Heart right ventricle (tissue), 16 donors: ENCODE results near the gene ITPRIPL2. TPM values are rescaled to one million over a fixed set of nuclear protein-coding genes. Genes with fewer than 3 reads are reported as not detected.

Experiments used
- ATAC-seq, 8 donors: fragments of 200-7000 bp; cut with Tn5 transposase; one replicate each; pipeline ENCODE4 v1.9.1; 2020; ENCODE audit warnings: mild to moderate bottlenecking in 8 of 8, moderate library complexity in 8 of 8, moderate number of reproducible peaks in 1 of 8
- DNase-seq, 2 donors: peaks; one replicate each; pipeline ENCODE4 v3.0.0-alpha.2; 2020
- H3K27ac ChIP-seq, 10 donors: fragments of 200-600 bp; sonication (generic) in 2 of 10; one replicate each; pipeline versions ENCODE4 v1.5.0 to v1.8.0; 2020 to 2022; ENCODE audit warnings: mild to moderate bottlenecking in 3 of 10
- H3K27me3 ChIP-seq, 7 donors: fragments of 200-600 bp; one replicate each; pipeline ENCODE4 v1.8.0; 2021 to 2022; ENCODE audit warnings: mild to moderate bottlenecking in 2 of 7
- H3K36me3 ChIP-seq, 9 donors: fragments of 200-600 bp; sonication (generic) in 1 of 9; one replicate each; pipeline versions ENCODE4 v1.5.0 to v1.8.0; 2020 to 2022; ENCODE audit warnings: mild to moderate bottlenecking in 2 of 9
- H3K4me1 ChIP-seq, 9 donors: fragments of 200-600 bp; sonication (generic) in 1 of 9; one replicate each; pipeline versions ENCODE4 v1.5.0 to v1.8.0; 2020 to 2022; ENCODE audit warnings: mild to moderate bottlenecking in 4 of 9
- H3K4me3 ChIP-seq, 10 donors: fragments of 200-600 bp; sonication (generic) in 2 of 10; one replicate each; pipeline versions ENCODE4 v1.5.0 to v1.8.0; 2020 to 2022; ENCODE audit warnings: mild to moderate bottlenecking in 7 of 10, moderate library complexity in 2 of 10
- H3K9me3 ChIP-seq, 11 donors: fragments of 200-600 bp in 10 of 11; sonication (generic) in 2 of 11; one replicate each; pipeline versions ENCODE4 v1.5.0 to v1.8.0; 2013 to 2022; ENCODE audit warnings: mild to moderate bottlenecking in 2 of 11, control low read depth in 1 of 11, moderate library complexity in 1 of 11
- WGBS, 2 donors: extraction: QIAGEN DNeasy Blood & Tissue Kit; methylation state at CpG; one replicate each; pipeline ENCODE4 v1.1.7; 2013; ENCODE audit warnings: inconsistent platforms in 1 of 2; 5-methylcytosine and 5-hydroxymethylcytosine counted together
- intact Hi-C, 10 donors: fragments of 100-400 bp; cut with DNase I; formaldehyde crosslinking; loops; one replicate each; pipeline versions ENCODE4 v1.11.1 to v1.14.2; 2022
- polyA plus RNA-seq, 2 donors: library from polyadenylated mRNA; stranded (reverse); fragments of 200-250 nt; gene quantifications; one replicate each; pipeline ENCODE4 v1.2.3, GENCODE V29; 2013
- total RNA-seq, 10 donors: library from RNA; stranded (reverse); fragmentation: NEBNext Ultra II Directional in 3 of 10; extraction: Animal tissue kit (Norgen Biotek cat#: 25700) in 3 of 10; gene quantifications; one replicate each; pipeline versions ENCODE4 v1.2.1 to v1.2.4, GENCODE V29; 2021 to 2023
- TF ChIP-seq, protein P1 (sequence below), 9 donors: fragments of 200-600 bp; sonication (generic) in 2 of 9; IDR thresholded peaks; one replicate each; pipeline versions ENCODE4 v1.5.0 to v1.8.0; 2021 to 2022; ENCODE audit warnings: antibody characterized with exemption in 9 of 9, mild to moderate bottlenecking in 5 of 9, moderate library complexity in 1 of 9
- donor health status: Arrhythmogenic right ventricular cardiomyopathy.
- donor health status: ischemic (EF 13 %, LVEDD 7.1; RV severe dilation, severe dysfunction).
- donor health status: healthy with polysubstance abuse.
- donor health status: DM: no; HTN: yes; CAD: no.
- donor health status: DM: no; HTN: no; CAD: no.
- donor health status: ischemic (EF 25% LVEDD 6.9; RV normal size, moderate dysfunction).
- donor health status: ischemic (EF 25% LVEDD 5.7; RV mildly dilated, moderate dysfunction).
- donor health status: healthy.
- donor health status: DM: yes; HTN: yes; CAD: no.
- donor health status: Ischemic cardiomyopathy.
- donor health status: ischemic (EF 35%, LVEDD 5.7; RV mildly dilated, moderate dysfunction).
- donor health status: nonischemic (EF 11% LVEDD 7.7; RV severe dilation, severe dysfunction).
- donor health status: DM: yes; HTN: yes; CAD: no.
- donor health status: PGD.
- donor health status: ischemic (EF 29% LVEDD 5.4; RV normal size, mild dysfunction).
- donor health status: nonischemic (EF 23%, LVEDD 6.1; RV moderate dilation, normal function).

The ITPRIPL2 gene
- total and polyA plus RNA-seq, 12 donors = 5.0 to 30.6 (median 13.1) TPM

DNA sequence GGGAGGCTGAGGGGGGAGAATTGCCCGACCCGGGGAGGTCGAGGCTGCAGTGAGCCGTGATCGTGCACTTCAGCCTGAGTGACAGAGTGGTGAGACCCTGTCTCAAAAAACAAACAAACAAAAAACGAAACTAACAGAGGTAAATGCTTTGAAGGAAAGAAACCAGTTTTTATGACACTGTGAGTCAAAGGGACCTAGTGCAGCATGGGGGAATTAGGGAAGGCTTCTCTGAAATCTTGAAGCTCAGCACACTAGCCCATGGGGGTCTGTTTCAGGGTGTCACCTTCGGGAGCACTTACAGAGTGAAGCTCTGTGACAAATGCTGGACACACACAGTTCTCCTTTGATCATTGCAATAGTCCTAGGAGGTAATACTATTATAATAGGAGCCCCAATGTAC is 16.6 kb downstream of the ITPRIPL2 start:
- no peak for ATAC-seq
- intact Hi-C loops = loop anchor here in 1 of 10 donors (2.0 kb wide), 1 partner anchor 16 kb away; no protein-coding TSS in a partner anchor

DNA sequence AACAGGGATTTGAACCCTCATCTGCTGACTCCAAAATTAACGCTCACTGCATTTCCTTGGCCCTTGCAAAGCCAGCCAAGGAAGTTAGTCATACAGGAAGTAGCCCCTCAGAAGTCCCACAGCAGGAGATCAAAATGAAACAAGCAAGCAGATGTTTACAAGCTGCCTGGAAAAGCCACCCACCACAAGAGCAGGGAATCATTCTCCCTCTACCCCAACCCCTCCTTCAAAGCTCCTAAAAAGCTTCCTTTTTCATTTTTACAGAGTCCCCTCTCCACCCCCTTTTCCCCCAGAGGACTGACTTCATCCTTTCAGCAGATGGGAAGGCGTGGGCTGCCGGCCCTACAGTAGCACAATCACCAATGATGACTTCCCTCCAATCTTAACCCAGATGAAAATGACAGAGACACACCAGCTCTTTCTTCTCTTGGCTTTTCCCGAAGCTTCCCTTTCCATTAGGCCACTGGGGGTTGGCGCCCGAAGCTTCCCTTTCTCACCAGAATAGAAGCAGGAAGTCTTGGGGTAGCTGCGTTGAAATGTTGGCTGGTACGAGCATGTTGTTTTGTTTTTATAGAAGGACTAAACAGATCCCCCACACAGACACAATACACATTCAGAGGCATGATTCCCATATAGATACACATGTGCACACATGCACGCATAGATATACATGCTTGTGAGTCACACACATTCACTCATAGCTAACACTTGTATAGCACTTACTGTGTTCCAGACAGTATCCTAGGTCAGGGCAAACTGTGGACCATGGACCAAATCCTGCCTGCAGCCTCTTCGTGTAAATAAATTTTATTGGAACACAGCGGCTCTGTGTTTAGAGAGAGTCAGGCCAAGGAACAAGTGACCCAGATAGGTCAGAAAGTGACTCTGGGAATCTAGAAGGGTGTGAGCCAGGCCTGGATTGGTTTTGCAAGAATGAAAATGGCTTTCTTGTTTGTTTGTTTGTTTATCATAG is 17.4 kb downstream of the ITPRIPL2 start:
- TF ChIP-seq, protein P1, sequence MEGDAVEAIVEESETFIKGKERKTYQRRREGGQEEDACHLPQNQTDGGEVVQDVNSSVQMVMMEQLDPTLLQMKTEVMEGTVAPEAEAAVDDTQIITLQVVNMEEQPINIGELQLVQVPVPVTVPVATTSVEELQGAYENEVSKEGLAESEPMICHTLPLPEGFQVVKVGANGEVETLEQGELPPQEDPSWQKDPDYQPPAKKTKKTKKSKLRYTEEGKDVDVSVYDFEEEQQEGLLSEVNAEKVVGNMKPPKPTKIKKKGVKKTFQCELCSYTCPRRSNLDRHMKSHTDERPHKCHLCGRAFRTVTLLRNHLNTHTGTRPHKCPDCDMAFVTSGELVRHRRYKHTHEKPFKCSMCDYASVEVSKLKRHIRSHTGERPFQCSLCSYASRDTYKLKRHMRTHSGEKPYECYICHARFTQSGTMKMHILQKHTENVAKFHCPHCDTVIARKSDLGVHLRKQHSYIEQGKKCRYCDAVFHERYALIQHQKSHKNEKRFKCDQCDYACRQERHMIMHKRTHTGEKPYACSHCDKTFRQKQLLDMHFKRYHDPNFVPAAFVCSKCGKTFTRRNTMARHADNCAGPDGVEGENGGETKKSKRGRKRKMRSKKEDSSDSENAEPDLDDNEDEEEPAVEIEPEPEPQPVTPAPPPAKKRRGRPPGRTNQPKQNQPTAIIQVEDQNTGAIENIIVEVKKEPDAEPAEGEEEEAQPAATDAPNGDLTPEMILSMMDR (IDR thresholded peaks at IDR 0.05) = no peak
- H3K27me3 ChIP-seq = no peaks in the 10 kb centered on the region
- DNase-seq = peak; percentile 39 to 80
- peaks cover 0 to 4% (median 0%) of the 10 kb centered on the region in 9 donors for H3K36me3 ChIP-seq
- ATAC-seq = peak; percentile 80 to 91 (median 87)
- H3K27ac ChIP-seq = peak overlapping the region; percentile 65 to 90 (median 82)
- intact Hi-C loops = loop anchor here in 1 of 10 donors (2.0 kb wide), 1 partner anchor 16 kb away; no protein-coding TSS in a partner anchor
- peak overlapping the region in 3 of 10 donors; percentile 2 to 29 (median 13) for H3K4me3 ChIP-seq
- peaks cover 9 to 72% (median 46%) of the 10 kb centered on the region in 9 donors for H3K4me1 ChIP-seq
- H3K9me3 ChIP-seq = peaks cover 0 to 6% (median 0%) of the 10 kb centered on the region in 11 donors
- 24 to 34% methylated on average over 11 of the region's 11 CpGs for WGBS, 2 donors

More for the DNA sequence above, 16.6 kb downstream of the ITPRIPL2 start:
- WGBS, 2 donors = 70 to 71% methylated on average over 7 of the region's 7 CpGs
- Histone ChIP-seq H3K27ac (peak overlapping the region; percentile 65 to 90 (median 82)), H3K4me3 (peak overlapping the region in 3 of 10 donors; percentile 2 to 29 (median 13)), H3K27me3 (no peaks in the 10 kb centered on the region), H3K4me1 (peaks cover 9 to 65% (median 39%) of the 10 kb centered on the region in 9 donors), H3K9me3 (peaks cover 0 to 8% (median 0%) of the 10 kb centered on the region in 11 donors), H3K36me3 (peaks cover 0 to 8% (median 0%) of the 10 kb centered on the region in 9 donors)
- TF ChIP-seq, protein P1 (IDR thresholded peaks at IDR 0.05) = no peak
- no peak for DNase-seq

DNA sequence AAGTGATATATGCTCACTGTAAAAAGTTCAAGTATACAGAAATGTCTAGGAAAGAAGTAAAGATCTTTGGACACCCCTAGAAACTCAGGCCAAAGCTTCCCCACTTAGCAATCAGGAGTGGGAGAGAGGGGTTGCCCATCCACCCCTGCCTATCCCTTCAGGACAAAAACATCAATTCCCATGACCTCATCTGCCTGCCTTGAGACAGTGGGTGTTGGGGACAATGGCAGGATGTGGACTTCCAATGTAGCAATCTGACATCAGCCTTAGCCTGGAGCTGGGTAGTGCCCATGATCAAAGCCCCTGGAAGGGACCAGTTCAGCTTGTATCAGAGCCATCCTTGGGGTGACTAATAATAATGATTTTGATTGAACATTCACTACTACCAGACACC is 18.1 kb downstream of the ITPRIPL2 start:
- H3K4me1 ChIP-seq = peaks cover 11 to 79% (median 53%) of the 10 kb centered on the region in 9 donors

DNA sequence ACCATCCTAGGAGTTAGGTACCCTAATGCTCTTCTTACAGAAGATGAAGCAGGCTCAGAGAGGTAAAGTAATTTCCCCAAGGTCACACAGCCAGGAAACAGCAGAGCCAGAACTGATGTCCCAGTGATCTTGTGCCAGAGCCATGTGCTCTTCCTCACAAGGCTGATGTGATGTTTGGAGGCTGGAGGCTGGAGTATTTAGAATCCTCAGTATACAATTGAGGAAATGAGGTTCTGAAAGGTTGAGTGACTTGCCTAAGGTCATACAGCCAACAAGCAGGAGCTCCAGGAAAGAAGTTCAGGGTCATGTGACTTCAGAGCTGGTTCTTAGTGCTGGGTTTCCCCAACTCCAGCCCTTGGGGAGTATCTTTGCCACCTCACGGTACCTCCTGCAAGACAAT is 18.5 kb downstream of the ITPRIPL2 start:
- intact Hi-C loops = no loop called here
- WGBS, 2 donors = 90 to 100% methylated on average over 1 of the region's 1 CpG
- TF ChIP-seq, protein P1 (IDR thresholded peaks at IDR 0.05) = no peak
- Histone ChIP-seq H3K27me3 (peaks cover 0 to 5% (median 0%) of the 10 kb centered on the region in 7 donors), H3K4me3 (no peak overlapping the region), H3K36me3 (no peaks in the 10 kb centered on the region), H3K27ac (peak overlapping the region; percentile 65 to 90 (median 82)), H3K4me1 (peaks cover 11 to 79% (median 57%) of the 10 kb centered on the region in 9 donors), H3K9me3 (no peaks in the 10 kb centered on the region)
- ATAC-seq = no peak
- no peak for DNase-seq

More for the DNA sequence above, 18.1 kb downstream of the ITPRIPL2 start:
- Histone ChIP-seq H3K27ac (peak overlapping the region; percentile 65 to 90 (median 82)), H3K9me3 (no peaks in the 10 kb centered on the region), H3K36me3 (no peaks in the 10 kb centered on the region), H3K27me3 (peaks cover 0 to 4% (median 0%) of the 10 kb centered on the region in 7 donors), H3K4me3 (peak overlapping the region in 1 of 10 donors; percentile 29)
- DNase-seq (peak in 1 of 2 donors; percentile 29), ATAC-seq (peak in 6 of 8 donors; percentile 20 to 54 (median 40))
- intact Hi-C loops = loop anchor here in 1 of 10 donors (2.0 kb wide), 1 partner anchor 17 kb away; no protein-coding TSS in a partner anchor
- TF ChIP-seq, protein P1 (IDR thresholded peaks at IDR 0.05) = no peak
